ENCODE data around the gene C6orf89.

DNA sequence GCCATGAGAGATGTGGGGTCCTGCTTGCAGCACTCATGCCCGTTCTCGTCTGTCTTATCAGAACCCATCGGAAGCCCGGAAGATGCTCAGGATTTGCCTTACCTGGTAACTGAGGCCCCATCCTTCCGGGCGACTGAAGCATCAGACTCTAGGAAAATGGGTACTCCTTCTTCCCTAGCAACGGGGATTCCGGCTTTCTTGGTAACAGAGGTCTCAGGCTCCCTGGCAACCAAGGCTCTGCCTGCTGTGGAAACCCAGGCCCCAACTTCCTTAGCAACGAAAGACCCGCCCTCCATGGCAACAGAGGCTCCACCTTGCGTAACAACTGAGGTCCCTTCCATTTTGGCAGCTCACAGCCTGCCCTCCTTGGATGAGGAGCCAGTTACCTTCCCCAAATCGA, 77.1 kb downstream of the C6orf89 start:
- TF ChIP-seq, protein P1, sequence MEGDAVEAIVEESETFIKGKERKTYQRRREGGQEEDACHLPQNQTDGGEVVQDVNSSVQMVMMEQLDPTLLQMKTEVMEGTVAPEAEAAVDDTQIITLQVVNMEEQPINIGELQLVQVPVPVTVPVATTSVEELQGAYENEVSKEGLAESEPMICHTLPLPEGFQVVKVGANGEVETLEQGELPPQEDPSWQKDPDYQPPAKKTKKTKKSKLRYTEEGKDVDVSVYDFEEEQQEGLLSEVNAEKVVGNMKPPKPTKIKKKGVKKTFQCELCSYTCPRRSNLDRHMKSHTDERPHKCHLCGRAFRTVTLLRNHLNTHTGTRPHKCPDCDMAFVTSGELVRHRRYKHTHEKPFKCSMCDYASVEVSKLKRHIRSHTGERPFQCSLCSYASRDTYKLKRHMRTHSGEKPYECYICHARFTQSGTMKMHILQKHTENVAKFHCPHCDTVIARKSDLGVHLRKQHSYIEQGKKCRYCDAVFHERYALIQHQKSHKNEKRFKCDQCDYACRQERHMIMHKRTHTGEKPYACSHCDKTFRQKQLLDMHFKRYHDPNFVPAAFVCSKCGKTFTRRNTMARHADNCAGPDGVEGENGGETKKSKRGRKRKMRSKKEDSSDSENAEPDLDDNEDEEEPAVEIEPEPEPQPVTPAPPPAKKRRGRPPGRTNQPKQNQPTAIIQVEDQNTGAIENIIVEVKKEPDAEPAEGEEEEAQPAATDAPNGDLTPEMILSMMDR (IDR thresholded peaks at IDR 0.05), result no peak
- TF ChIP-seq EP300 (IDR thresholded peaks at IDR 0.05), result no peak
- TF ChIP-seq POLR2A (IDR thresholded peaks at IDR 0.05), result no peak
- no peak for TF ChIP-seq POLR2AphosphoS5 (IDR thresholded peaks at IDR 0.05)

Measured in suprapubic skin (tissue), 4 donors.